ENCODE results near the gene CYP27C1.
"Not testable (repeated sequence)": the region's sequence is repeated elsewhere in the genome, so short reads cannot be mapped to it uniquely, and the experiment has no call there.

DNA sequence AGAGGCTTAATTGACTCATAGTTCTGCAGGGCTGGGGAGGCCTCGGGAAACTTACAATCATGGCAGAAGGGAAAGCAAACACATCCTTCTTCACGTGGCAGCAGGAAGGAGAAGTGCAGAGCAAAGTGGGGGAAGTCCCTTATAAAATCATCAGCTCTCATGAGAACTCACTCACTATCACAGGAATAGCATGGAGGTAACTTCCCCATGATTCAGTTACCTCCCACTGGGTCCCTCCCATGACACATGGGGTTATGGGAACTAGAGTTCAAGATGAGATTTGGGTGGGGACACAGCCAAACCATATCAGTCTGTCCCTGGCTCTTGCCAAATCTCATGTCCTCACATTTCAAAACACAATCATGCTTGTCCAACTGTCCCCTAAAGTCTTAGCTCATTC lies 21.1 kb upstream of the CYP27C1 start:
- TF ChIP-seq CTCF (IDR thresholded peaks at IDR 0.05; ENCODE audit: insufficient read depth, low read depth, low read length); EZH2 (IDR thresholded peaks at IDR 0.05; ENCODE audit: insufficient read depth, low read length): not testable (repeated sequence)

All from astrocyte (in vitro differentiated cells and primary cell).